ENCODE measurements around the gene RAB11FIP5. TPM values are rescaled to one million over a fixed set of nuclear protein-coding genes. Genes with fewer than 3 reads are reported as not detected.
"Not testable (repeated sequence)": the region's sequence is repeated elsewhere in the genome, so short reads cannot be mapped to it uniquely, and the experiment has no call there.

RAB11FIP5 gene
- total RNA-seq, 1 donor: 4.3 TPM

DNA sequence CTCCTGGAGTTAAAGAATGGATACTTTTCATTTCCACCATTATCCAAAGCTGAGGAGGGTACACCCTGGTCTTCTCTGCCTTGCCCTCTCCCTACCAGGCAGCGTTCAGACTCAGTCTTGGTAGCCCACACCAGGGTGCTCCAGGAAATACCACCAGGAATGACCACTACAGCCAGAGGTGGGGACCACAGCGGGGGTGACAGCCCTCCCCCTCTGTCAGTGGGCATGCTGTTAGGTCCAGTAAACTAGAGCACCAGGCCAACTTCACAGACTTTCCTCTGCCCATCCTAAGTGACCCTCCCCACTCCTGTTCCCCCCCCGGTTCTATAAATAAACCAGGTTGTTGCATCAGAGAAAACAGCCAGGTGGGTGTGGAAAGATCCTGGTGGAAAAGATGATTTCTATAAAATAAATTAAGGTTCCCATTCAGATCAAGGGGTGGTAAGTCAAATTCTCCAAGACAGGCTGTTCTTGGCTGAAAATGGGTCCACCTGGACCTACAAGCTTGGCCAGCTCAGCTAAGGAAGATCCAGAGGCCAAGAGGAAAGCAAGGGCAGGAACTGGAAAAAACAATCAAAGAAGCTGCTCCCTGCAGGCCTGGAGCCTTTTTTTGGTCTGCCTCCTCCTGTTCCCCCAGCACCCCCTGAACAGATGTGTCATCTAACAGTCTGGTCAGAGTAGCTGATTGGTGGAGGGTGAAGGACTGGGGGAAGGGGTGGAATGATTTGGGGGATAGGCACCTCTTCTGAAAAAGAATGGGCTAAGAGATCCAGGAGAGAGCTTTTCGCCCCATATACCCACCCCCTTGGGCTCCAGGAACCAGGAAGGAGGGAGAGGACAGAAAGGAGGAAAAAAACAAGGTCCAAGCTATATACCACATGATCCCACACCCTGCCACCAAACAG lies 2.3 kb downstream of the RAB11FIP5 start:
- no peak for DNase-seq (ENCODE audit: low read depth in 2 of 3, low spot score in 2 of 3)

DNA sequence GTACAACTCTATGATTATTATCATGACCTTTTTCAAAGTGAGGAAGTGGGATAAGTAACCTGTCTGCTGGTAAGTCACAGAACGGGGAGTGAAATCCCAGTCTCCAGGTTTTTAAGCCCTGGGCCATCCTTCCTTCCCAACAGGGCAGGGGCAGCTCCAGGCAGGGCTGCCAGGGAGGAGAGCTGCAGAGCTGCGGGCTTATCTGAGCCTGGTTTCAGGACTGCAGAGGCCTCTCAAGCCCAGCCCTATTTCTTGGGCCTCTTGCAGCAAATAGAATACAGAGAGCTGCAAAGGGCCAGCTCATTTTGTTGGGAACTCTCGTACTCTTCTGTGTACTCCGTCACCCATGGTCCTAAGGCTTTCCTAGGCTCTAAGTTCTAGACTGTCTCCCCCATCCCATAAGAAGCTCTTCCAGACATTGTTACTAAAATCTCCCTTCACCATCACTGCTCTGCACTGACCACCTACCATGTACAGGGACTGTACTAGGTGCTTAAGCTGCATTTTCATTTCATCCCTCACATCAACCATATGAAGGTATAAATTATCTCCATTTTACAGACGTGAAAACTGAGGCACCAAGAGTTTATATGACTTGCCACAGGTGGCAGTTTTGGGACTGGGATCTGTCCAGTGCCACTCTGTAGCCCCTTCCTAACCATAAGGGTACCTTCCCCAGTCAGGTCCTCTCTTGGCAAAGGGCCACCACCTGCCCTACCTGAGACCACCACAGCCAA lies 3.1 kb downstream of the RAB11FIP5 start:
- DNase-seq (ENCODE audit: low read depth in 2 of 3, low spot score in 2 of 3): no peak

DNA sequence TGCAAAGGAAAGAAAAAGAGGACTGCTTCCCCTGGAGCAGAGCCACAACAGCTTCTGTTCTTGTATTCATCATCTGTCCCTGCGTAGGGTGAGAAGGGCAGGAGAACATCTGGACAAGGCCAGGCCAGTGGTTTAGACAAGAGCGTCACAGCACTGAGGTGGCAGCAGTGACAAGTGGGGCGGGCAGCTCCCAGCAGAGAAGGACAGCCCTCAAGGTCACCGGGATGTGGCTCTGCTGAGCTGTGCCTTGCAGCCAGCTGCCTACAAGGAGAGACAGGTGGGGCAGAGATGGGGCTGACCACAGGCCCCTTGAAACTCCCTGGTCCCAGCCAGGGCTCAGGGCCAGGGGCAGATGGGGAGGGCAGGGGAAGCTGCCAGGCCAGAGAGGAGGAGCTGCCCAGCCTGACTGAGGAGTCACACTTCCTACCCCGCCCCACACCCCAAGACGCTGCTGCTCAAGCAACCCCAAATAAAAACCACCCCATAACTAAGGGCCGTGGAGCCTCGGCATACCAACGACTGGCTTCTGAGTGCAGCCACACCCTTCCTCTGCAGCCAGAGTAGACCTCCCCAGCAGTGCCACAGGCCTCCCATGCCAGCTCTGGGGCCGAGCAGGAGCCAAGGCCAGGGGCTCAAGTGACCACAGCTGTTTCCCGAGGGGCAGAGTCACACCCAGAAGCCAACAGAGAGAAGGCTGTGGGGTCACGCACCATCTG lies 5.4 kb downstream of the RAB11FIP5 start:
- DNase-seq (ENCODE audit: low read depth in 2 of 3, low spot score in 2 of 3): no peak

DNA sequence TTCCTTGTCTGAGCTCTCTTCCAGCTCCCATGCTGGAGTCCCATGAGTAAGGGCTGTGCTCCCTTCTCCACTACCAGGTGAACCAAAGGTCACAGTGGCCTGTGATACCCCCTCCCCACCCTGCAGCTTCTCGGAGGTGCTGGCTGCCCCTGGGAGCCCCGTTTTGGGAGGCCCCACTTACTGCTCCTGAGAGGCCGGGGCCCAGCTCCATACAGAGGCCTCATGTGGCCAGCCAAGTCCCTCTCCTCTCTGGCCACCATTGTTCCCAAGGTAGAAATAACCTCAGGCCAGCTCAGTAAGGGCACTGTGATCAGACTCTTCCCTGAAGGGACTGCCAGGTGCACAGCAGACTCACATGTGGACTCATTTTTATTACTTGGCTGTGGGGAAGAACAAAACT lies 6.0 kb downstream of the RAB11FIP5 start:
- DNase-seq (ENCODE audit: low read depth in 2 of 3, low spot score in 2 of 3): no peak

DNA sequence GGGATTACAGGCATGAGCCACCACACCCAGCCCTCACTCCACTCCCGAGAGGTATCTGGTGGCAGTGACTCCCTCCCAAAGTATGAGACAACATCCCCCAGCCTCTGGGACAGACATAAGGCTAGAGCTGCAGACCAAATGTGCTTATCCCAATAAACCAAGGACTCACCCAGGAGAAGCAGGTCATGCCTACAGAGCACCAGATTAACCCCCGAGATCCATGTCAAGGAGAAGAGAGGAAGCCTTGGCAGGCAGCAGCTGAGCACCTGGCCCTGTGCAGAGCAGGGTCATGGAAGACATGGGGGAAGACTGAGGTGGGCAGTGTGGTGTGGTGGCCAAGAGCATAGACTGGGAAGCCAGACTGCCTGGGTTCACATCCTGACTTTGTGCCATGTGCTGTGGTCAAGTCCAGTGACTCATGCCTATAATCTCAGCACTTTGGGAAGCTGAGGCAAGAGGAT lies 7.2 kb downstream of the RAB11FIP5 start:
- no peak for DNase-seq (ENCODE audit: low read depth in 2 of 3, low spot score in 2 of 3)

DNA sequence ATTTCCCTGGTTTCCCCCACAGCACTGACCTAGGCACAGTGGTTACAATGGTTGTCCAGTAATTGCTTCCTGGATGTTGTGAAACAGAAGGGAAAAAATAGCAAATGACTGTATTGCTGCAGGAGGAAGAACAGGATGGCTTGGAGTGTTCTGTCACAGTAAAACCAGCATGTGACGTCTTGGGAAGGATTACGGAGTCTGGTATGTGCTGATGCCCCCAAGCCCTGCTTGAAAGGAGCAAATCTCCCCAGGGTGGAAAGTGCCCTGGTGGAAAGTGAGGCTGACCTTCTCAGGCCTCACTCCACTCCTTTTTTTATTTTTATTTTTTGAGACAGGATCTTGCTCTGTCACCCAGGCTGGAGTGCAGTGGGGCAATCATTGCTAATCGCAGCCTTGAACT lies 7.8 kb downstream of the RAB11FIP5 start:
- no peak for DNase-seq (ENCODE audit: low read depth in 2 of 3, low spot score in 2 of 3)

DNA sequence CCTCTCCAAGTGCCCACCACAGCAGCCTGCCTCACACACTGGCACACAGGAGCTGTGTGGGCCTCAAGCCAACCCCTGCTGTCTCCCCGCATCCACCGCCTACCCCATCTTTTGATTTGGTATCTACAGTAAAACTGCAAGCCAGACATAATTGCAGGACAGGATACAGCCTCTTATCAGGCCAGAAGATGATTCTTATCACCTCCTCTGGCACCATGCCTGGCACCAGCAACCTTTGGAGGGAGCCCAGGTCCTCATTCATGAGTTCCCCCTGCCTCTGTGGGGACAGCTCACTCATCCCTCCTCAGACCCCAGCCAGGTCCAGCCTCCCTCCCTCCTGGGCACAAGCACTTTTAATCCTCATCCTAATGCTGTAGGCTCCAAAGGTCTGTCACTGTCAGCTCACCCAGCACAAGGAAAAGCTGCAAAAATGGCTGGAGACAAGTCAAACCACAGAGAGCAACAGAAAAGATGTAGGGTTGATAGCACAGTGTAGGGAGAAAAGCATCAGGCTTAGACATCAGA lies 9.7 kb downstream of the RAB11FIP5 start:
- peak in 1 of 3 donors; percentile 66 for DNase-seq (ENCODE audit: low read depth in 2 of 3, low spot score in 2 of 3)

DNA sequence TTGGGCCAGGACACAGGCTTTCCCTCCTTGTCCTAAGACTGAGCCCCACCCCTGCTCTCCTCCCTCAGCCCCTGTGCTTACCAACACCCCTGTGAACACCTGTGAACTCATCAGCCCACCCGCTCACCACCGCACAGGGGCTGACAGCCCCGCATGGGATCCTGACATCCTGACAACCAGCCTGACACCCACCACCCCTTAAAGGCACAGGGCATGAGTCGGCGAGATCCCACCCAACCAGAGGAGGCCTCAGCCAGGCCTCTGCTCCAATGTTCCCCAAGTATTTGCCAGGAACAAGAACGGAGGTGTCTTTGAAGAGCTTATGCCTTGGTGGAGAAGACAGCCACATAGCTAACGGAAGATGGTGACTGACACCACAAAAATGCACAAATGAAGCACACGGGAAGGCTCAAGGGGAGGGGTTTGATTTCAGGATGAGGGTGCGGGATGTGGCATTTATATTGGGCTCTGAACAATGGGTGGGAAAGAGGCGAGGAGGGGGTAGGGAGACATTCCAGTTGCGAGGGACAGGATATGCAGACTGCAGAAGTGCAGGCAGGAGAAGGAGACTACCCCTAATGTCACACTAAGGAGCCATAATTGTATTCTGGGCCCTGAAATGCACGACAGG lies 11.0 kb downstream of the RAB11FIP5 start:
- DNase-seq (ENCODE audit: low read depth in 2 of 3, low spot score in 2 of 3): no peak

DNA sequence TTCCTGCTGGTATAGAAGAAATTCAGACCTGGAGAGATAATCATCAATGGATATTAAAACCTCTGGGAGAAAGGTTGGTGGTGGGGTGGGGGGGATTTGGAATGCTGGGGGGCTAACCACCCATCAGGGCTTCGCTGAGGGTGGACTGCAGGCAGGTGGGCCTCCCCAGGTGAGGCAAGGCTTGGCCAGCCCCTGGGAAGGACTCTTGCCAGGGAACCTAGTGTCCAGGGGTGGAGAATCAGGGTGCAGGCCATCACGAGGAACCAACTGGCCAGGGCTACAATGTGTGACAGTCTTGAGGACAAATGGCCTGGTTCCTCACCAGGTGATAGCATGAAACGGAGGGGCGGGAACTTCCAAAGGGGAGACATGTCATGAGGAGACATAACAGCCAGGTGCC lies 11.8 kb downstream of the RAB11FIP5 start:
- DNase-seq (ENCODE audit: low read depth in 2 of 3, low spot score in 2 of 3): no peak

DNA sequence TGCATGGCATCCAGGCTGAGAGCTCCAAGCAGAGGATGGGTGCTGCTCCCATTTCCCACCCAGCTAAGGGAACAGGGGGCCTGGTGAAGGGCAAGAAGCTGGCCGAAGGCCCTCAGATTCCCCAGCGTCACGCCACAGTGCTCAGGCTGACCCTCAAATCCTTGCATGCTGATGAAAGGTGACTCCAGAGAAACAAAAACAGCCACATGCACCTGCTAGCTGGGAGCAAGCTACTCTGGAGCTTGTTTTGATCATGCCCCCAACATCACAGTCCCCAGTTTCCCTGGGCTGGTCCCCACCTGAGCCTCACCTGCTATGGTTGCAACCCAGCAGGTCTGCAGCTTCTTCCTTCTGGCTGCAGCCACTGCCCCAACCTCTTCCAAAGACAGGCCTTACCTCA lies 13.3 kb downstream of the RAB11FIP5 start:
- DNase-seq (ENCODE audit: low read depth in 2 of 3, low spot score in 2 of 3): no peak

DNA sequence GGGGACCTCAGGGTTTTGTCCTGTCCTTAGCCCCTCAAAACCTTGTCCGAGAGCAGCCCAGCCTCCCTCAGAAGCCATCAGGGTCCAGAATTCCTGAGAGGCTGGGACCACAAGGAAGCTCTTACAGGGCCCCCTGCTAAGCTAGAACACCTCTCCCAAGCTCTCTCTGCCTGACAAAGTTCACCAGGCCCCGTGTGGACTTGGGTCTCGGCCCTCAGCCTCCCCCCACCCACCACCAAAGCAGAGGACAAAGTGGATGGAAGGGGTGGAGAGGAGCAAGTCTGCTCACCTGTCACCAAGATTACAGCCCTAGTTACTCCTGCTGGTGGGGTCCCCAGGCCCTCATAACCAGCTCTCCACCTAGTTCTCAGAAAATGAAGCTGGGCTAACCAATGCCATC lies 16.8 kb downstream of the RAB11FIP5 start:
- DNase-seq (ENCODE audit: low read depth in 2 of 3, low spot score in 2 of 3): no peak

DNA sequence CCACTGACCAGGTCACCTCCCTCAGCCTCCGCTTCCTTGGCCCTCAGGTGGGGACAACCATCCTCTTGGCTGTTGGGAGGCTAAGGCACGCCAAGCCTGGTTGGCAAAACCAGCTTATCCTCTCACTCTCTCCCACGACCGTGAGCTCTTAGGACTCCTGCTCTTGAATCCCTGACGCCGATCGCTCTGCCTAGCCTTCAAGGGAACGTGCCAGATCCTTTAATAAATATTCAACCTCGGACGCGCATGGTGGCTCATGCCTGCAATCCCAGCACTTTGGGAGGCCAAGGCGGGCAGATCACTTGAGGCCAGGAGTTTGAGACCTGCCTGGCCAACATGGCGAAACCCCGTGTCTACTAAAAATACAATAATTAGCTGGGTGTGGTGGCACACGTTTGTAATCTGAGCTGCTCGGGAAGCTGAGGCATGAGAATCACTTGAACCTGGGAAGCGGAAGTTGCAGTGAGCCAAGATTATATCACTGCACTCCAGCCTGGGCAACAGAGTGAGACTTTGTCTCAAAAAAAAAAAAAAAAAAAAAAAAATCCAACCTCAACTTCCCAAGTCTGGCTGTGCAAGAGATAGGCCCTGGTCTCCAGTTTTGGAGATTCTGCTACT lies 19.0 kb downstream of the RAB11FIP5 start:
- not testable (repeated sequence) for DNase-seq (ENCODE audit: low read depth in 2 of 3, low spot score in 2 of 3)

DNA sequence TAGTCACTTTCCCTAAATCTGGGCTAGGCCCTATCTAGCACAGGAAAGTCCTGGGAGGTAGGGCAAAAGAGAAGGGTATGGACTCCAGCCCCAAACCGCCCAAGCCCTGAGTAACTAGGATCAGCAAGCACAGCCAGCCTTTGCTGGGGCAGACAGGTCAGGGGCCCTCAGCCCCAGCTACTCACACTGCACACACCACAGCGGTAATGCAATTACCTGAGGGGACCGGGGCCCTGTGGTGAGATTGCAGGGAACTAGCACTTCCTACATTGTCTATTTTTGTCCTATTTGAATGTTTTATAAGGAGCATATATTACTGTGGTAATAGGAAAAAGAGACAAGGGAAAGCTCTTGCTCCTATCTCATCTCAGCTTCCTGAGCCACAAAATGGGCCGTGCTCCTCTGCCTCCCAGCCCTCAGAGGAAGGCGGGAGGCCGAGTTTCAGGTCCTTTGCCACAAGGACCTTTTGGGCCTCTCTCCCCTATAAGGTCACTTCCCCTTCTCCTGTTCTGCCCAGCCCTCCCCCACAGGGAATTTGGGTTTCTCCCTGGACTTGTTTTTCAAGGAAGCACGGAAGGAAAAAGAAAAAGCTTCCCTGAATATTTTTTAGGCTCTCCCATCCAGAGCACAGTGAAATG lies 20.5 kb downstream of the RAB11FIP5 start:
- DNase-seq (ENCODE audit: low read depth in 2 of 3, low spot score in 2 of 3): no peak

DNA sequence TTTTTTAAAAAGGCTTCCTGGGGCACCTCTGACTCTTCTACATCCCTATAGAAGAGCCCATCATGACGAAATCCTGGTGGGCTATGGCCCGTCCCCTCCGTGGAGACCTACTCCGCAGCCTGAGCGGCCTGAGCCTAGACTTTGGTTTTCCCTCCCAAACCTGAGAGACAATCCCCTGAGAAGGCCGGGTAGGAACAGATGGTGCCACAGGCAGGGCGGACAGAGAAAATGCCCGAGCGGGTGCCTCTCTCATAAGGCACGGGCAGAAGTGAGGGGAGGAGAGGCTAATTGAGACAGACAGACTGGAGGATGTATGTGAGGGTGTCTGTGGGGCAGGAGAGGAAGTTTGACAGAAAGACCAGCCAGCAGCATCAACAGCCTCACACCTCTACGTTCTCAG lies 21.1 kb downstream of the RAB11FIP5 start:
- DNase-seq (ENCODE audit: low read depth in 2 of 3, low spot score in 2 of 3): no peak

DNA sequence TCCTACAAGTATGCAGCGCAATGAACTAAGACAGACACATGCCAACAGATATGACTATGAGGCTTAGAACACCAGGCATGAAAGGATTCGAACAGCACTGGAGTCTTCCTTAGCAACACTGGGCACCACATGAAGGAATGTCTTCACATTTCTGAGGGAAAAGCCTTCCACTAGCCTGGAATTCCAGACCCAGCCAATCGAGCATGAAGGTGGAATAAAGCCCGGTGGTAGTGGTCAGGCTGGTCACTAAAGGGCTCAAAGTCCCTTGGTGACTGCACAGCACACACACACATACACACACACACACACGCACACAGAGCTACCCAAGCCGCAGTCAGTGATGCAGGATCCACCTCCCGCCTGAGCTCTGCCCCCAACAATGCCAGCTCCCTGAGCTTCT lies 21.6 kb downstream of the RAB11FIP5 start:
- no peak for DNase-seq (ENCODE audit: low read depth in 2 of 3, low spot score in 2 of 3)

DNA sequence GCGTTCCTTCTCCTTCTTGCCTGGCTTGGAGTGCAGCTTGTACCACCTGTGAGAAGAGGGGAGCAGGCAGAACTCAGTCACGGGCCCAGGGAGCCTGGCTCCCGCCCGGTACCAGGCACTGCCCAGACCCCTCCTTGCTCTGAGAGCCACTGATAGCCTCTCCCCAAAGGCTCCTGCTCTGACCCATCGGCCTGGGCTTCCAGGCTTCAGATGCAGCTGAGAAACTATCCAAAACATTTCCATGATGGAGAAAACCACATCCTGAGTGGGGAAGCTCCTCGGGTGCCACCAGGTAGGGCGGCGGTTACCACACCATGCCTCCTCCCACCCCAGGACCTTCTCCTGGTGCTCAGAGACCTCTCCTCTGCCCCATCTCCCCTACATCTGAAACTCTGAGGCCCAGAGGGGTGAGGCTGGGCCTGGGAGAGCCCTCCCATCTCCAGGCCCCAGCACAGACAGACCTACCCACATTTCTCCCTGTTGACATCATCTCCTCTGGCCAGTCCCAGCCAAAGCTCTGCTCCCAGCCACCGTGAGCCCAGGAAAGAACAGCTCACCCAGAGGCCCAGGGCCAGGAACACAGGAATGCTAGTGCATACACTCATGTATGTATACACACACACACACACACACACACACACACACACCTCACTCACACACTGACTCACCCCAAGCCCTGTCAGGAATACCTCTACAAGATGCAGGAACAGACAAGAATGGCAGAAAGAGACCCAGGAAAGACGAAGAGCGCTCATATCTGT lies 23.3 kb downstream of the RAB11FIP5 start:
- no peak for DNase-seq (ENCODE audit: low read depth in 2 of 3, low spot score in 2 of 3)

DNA sequence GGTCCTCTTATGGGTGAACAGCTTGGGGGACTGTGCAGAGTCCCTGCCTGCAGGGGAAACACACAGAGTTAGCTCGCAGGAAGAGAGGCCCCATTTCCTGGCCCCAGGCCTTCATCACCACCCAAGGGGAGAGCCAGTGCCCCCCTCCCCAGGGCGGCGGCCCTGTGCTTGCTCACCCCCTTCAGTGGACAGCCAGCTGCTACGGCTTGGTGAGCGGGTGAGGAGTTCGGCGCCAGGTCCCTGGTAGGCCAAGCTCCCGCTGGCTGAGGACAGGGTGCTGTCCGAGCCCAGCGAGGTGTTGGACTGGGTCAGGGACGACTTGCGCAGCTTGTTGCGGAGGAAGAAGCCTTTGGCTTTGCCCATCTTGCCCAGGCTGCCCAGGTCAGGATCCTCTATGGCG lies 24.0 kb downstream of the RAB11FIP5 start:
- DNase-seq (ENCODE audit: low read depth in 2 of 3, low spot score in 2 of 3): no peak

DNA sequence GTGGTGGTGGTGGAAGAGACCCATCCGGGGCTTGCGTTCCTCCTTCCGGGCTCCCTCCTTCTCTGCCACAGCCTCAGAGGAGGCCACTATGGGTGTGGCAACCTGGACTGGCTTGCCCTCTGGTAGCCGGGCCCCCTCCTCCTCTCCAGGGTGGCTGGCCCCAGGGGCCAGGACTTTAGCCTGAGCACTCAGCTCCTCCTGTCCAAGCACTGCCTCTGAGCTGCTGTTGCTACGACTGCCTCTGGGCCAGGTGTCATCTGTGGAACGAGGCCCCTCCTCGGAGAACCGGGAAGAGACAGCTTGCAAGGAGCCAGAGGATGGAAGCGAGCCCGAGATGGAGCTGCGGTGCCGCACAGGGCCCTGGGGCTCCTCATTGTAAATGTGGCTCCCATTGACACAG lies 24.5 kb downstream of the RAB11FIP5 start:
- no peak for DNase-seq (ENCODE audit: low read depth in 2 of 3, low spot score in 2 of 3)

DNA sequence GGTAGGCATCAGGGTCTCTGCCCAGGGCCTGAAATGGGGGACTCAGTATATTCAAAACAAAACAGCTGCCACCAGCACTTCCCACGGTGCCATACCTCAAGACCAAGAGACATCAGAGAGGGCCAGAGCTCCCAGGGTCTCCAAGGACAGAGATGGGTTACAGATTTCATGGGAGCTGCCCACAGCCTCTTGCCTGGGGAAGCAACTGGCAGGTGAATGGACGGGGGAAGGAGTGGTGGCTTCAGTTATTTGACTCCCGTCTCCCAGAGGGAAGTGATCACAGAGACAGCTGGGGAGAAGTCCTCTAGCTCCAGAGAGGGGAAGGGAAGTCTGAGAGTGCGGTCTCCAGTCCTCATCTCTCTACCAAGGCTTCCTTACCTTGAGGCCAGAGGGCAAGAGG lies 25.4 kb downstream of the RAB11FIP5 start:
- DNase-seq (ENCODE audit: low read depth in 2 of 3, low spot score in 2 of 3): no peak

Measured in hematopoietic multipotent progenitor cell (in vitro differentiated cells).